ENCODE data around the gene SLC26A4.

The SLC26A4 gene

DNA sequence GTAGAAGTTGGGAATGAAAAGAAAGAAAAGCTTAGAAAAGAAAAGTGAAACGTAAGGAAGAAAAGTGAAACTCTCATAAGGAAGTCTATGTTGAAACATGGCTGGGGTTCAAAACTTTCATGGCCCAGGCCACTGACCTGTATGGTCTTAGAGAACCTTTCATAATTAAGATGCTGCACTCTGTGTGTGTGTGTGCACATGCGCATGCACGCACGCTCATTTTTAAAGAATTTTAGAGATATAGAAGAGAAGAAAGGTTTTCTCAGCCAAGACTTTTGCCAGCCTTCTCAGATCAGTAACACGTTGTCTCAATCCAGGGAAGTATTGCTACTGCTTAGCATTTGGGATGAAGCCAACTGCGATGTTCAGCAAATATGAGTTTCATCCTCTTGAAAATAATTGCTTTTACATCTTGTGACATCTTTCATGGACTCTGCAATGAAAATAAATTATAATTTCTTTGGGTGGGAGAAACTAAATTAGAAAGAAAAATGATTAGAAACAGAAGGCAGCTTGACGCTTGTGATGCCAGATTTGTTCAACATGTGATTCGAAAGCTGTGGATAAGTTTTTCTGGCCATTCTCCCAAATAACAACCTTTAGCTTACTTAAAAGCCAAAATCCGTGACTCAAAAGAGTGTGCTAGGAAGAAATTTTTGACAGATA lies 16.2 kb upstream of the SLC26A4 start:
- no peak; the same call in 2 of the 3 replicates for ATAC-seq
- TF ChIP-seq CSRNP3 (CRISPR knock-in tag; IDR thresholded peaks at IDR 0.05) (no peak), ISL1 (CRISPR knock-in tag; IDR thresholded peaks at IDR 0.05) (no peak), ZFP30 (CRISPR knock-in tag; IDR thresholded peaks at IDR 0.05) (no peak), CREB5 (CRISPR knock-in tag; IDR thresholded peaks at IDR 0.05; ENCODE audit: low read depth) (no peak), BACH2 (CRISPR knock-in tag; IDR thresholded peaks at IDR 0.05; ENCODE audit: borderline replicate concordance) (no peak), TCF4 (CRISPR knock-in tag; IDR thresholded peaks at IDR 0.05; ENCODE audit: borderline replicate concordance) (no peak), ZFP3 (CRISPR knock-in tag; IDR thresholded peaks at IDR 0.05) (no peak), PPARA (CRISPR knock-in tag; IDR thresholded peaks at IDR 0.05; ENCODE audit: borderline replicate concordance) (no peak), ZNF565 (CRISPR knock-in tag; conservative IDR thresholded peaks at IDR 0.05; ENCODE audit: low read depth) (no peak), ZC3H10 (CRISPR knock-in tag; IDR thresholded peaks at IDR 0.05) (no peak), GLIS3 (CRISPR knock-in tag; IDR thresholded peaks at IDR 0.05) (no peak), OSR1 (CRISPR knock-in tag; IDR thresholded peaks at IDR 0.05) (no peak)

- TF ChIP-seq GLIS3 (CRISPR knock-in tag; IDR thresholded peaks at IDR 0.05) (no peak), ZNF70 (CRISPR knock-in tag; IDR thresholded peaks at IDR 0.05) (no peak), ZNF565 (CRISPR knock-in tag; conservative IDR thresholded peaks at IDR 0.05; ENCODE audit: low read depth) (no peak), TSHZ2 (CRISPR knock-in tag; IDR thresholded peaks at IDR 0.05) (no peak), PPARA (CRISPR knock-in tag; IDR thresholded peaks at IDR 0.05; ENCODE audit: borderline replicate concordance) (no peak), TCF4 (CRISPR knock-in tag; IDR thresholded peaks at IDR 0.05; ENCODE audit: borderline replicate concordance) (no peak), ISL1 (CRISPR knock-in tag; IDR thresholded peaks at IDR 0.05) (no peak)
- ATAC-seq = no peak
Measured at GRCh38 chr7:107652642-107653041, 8.0 kb upstream of the SLC26A4 start.

GRCh38 chr7:107658467-107658866 lies 2.2 kb upstream of the SLC26A4 start:
- TF ChIP-seq OSR1 (CRISPR knock-in tag; IDR thresholded peaks at IDR 0.05) (no peak), PPARA (CRISPR knock-in tag; IDR thresholded peaks at IDR 0.05; ENCODE audit: borderline replicate concordance) (no peak), ARNTL (CRISPR knock-in tag; IDR thresholded peaks at IDR 0.05; ENCODE audit: borderline replicate concordance, low read depth) (no peak), CSRNP3 (CRISPR knock-in tag; IDR thresholded peaks at IDR 0.05) (no peak), ZFP30 (CRISPR knock-in tag; IDR thresholded peaks at IDR 0.05) (no peak), ISL1 (CRISPR knock-in tag; IDR thresholded peaks at IDR 0.05) (no peak), TOX (CRISPR knock-in tag; IDR thresholded peaks at IDR 0.05; ENCODE audit: borderline replicate concordance) (no peak)
- TF ChIP-seq, protein P1, sequence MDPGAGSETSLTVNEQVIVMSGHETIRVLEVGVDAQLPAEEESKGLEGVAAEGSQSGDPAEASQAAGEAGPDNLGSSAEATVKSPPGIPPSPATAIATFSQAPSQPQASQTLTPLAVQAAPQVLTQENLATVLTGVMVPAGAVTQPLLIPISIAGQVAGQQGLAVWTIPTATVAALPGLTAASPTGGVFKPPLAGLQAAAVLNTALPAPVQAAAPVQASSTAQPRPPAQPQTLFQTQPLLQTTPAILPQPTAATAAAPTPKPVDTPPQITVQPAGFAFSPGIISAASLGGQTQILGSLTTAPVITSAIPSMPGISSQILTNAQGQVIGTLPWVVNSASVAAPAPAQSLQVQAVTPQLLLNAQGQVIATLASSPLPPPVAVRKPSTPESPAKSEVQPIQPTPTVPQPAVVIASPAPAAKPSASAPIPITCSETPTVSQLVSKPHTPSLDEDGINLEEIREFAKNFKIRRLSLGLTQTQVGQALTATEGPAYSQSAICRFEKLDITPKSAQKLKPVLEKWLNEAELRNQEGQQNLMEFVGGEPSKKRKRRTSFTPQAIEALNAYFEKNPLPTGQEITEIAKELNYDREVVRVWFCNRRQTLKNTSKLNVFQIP (CRISPR knock-in tag; IDR thresholded peaks at IDR 0.05; ENCODE audit: borderline replicate concordance, low read depth) = no peak

DNA sequence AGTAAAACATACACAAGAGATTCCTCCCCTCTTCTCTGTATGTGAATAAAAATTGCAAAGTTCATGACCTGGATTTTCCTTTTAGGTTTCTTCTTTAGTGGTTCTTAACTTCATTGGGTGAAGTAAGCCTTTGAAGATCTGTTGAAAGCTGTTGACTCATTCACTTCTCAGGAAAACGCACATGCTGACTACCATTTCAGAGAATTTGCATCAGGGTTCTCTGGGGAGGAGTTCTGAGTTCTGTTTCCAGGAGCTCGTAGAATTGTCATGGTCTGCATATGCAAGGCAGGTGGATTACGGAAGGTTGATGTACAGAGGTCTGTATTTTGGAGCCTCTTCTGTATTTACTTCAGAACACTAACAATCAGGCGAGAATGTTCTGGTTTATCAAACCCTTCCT lies 962 bp upstream of the SLC26A4 start:
- ATAC-seq = no peak
- no peak for TF ChIP-seq PATZ1 (CRISPR knock-in tag; IDR thresholded peaks at IDR 0.05; ENCODE audit: borderline replicate concordance)
- no peak for TF ChIP-seq ZFP30 (CRISPR knock-in tag; IDR thresholded peaks at IDR 0.05)
- no peak for TF ChIP-seq ZNF8 (CRISPR knock-in tag; IDR thresholded peaks at IDR 0.05)
- TF ChIP-seq TSHZ2 (CRISPR knock-in tag; IDR thresholded peaks at IDR 0.05) = no peak
- no peak for TF ChIP-seq SNAI2 (CRISPR knock-in tag; IDR thresholded peaks at IDR 0.05)
- no peak for TF ChIP-seq TCF4 (CRISPR knock-in tag; IDR thresholded peaks at IDR 0.05; ENCODE audit: borderline replicate concordance)

More at GRCh38 chr7:107658467-107658866, 2.2 kb upstream of the SLC26A4 start:
- ATAC-seq = no peak

Measured in SK-N-SH treated with all-trans-retinoic acid at 6 μM for 48 hours (cell line).